ENCODE data around the gene CD2. TPM values are rescaled to one million over a fixed set of nuclear protein-coding genes. Genes with fewer than 3 reads are reported as not detected.

Gene CD2
- total RNA-seq, 1 donor from 2014 or later: not detected

- Mint-ChIP-seq H3K27me3 (ENCODE audit: unreplicated experiment) (no peaks in the 10 kb centered on the region), H3K36me3 (ENCODE audit: unreplicated experiment) (peaks cover 5% of the 10 kb centered on the region), H3K4me1 (ENCODE audit: low read depth, unreplicated experiment) (peaks cover 4% of the 10 kb centered on the region), H3K27ac (ENCODE audit: unreplicated experiment) (no peak overlapping the region), H3K4me3 (ENCODE audit: unreplicated experiment) (no peak overlapping the region), H3K9me3 (ENCODE audit: unreplicated experiment) (peaks cover 3% of the 10 kb centered on the region)
- TF ChIP-seq, protein P1, sequence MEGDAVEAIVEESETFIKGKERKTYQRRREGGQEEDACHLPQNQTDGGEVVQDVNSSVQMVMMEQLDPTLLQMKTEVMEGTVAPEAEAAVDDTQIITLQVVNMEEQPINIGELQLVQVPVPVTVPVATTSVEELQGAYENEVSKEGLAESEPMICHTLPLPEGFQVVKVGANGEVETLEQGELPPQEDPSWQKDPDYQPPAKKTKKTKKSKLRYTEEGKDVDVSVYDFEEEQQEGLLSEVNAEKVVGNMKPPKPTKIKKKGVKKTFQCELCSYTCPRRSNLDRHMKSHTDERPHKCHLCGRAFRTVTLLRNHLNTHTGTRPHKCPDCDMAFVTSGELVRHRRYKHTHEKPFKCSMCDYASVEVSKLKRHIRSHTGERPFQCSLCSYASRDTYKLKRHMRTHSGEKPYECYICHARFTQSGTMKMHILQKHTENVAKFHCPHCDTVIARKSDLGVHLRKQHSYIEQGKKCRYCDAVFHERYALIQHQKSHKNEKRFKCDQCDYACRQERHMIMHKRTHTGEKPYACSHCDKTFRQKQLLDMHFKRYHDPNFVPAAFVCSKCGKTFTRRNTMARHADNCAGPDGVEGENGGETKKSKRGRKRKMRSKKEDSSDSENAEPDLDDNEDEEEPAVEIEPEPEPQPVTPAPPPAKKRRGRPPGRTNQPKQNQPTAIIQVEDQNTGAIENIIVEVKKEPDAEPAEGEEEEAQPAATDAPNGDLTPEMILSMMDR (IDR thresholded peaks at IDR 0.05; ENCODE audit: partially characterized antibody, unreplicated experiment): no peak
- DNase-seq: no peak
Measured at GRCh38 chr1:116759636-116760035, 5.4 kb downstream of the CD2 start.

GRCh38 chr1:116760487-116760886 is 6.3 kb downstream of the CD2 start:
- Mint-ChIP-seq H3K36me3 (ENCODE audit: unreplicated experiment) (peaks cover 2% of the 10 kb centered on the region), H3K9me3 (ENCODE audit: unreplicated experiment) (peaks cover 3% of the 10 kb centered on the region), H3K4me1 (ENCODE audit: low read depth, unreplicated experiment) (no peaks in the 10 kb centered on the region), H3K4me3 (ENCODE audit: unreplicated experiment) (no peak overlapping the region), H3K27ac (ENCODE audit: unreplicated experiment) (no peak overlapping the region), H3K27me3 (ENCODE audit: unreplicated experiment) (no peaks in the 10 kb centered on the region)
- DNase-seq: no peak
- TF ChIP-seq, protein P1 (IDR thresholded peaks at IDR 0.05; ENCODE audit: partially characterized antibody, unreplicated experiment): no peak

DNA sequence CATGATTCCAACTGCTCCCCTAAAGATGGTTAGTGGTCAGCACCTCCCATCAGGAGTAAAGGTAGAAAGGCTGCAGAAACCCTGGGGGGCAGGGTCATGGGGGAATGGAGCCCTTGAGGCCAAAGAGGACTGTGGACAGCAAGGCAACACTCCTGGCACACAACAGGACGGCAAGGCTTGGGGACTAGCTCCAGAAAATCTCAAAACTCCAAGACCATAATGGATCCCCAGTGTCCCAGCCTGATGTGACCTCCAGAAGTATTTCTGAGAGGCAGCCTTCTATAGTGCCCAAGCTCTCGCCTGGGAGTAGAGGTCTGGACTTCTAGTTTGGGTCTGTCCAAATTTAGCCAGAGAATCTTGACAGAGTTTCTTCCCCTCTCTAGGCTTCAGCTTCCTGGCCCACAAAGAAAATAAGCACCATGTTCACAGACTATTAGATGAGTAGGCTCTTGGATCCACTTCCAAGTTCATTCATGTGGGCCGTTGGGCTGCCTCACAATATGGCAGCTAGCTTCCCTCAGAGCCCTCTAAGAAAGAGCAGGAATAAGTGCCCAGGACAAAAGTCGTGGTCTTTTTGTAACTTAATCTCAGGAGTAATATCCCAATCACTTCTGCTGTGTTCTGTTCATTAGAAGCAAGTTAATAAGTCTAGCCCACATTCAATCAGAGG is 6.9 kb downstream of the CD2 start:
- DNase-seq: no peak
- no peaks in the 10 kb centered on the region for H3K4me1 Mint-ChIP-seq (ENCODE audit: low read depth, unreplicated experiment)
- peaks cover 4% of the 10 kb centered on the region for H3K36me3 Mint-ChIP-seq (ENCODE audit: unreplicated experiment)
- no peak overlapping the region for H3K27ac Mint-ChIP-seq (ENCODE audit: unreplicated experiment)
- TF ChIP-seq, protein P1 (IDR thresholded peaks at IDR 0.05; ENCODE audit: partially characterized antibody, unreplicated experiment): no peak
- no peak overlapping the region for H3K4me3 Mint-ChIP-seq (ENCODE audit: unreplicated experiment)
- peaks cover 3% of the 10 kb centered on the region for H3K9me3 Mint-ChIP-seq (ENCODE audit: unreplicated experiment)
- H3K27me3 Mint-ChIP-seq (ENCODE audit: unreplicated experiment): no peaks in the 10 kb centered on the region

GRCh38 chr1:116762281-116762680 is 8.1 kb downstream of the CD2 start:
- no peaks in the 10 kb centered on the region for H3K4me1 Mint-ChIP-seq (ENCODE audit: low read depth, unreplicated experiment)
- peaks cover 4% of the 10 kb centered on the region for H3K36me3 Mint-ChIP-seq (ENCODE audit: unreplicated experiment)
- peaks cover 3% of the 10 kb centered on the region for H3K9me3 Mint-ChIP-seq (ENCODE audit: unreplicated experiment)
- H3K27ac Mint-ChIP-seq (ENCODE audit: unreplicated experiment): no peak overlapping the region
- peak overlapping the region; percentile 12 for H3K4me3 Mint-ChIP-seq (ENCODE audit: unreplicated experiment)
- DNase-seq: no peak
- no peaks in the 10 kb centered on the region for H3K27me3 Mint-ChIP-seq (ENCODE audit: unreplicated experiment)
- TF ChIP-seq, protein P1 (IDR thresholded peaks at IDR 0.05; ENCODE audit: partially characterized antibody, unreplicated experiment): no peak

- Mint-ChIP-seq H3K36me3 (ENCODE audit: unreplicated experiment) (peaks cover 4% of the 10 kb centered on the region), H3K9me3 (ENCODE audit: unreplicated experiment) (peaks cover 3% of the 10 kb centered on the region), H3K4me1 (ENCODE audit: low read depth, unreplicated experiment) (no peaks in the 10 kb centered on the region), H3K4me3 (ENCODE audit: unreplicated experiment) (no peak overlapping the region), H3K27me3 (ENCODE audit: unreplicated experiment) (no peaks in the 10 kb centered on the region), H3K27ac (ENCODE audit: unreplicated experiment) (no peak overlapping the region)
- TF ChIP-seq, protein P1 (IDR thresholded peaks at IDR 0.05; ENCODE audit: partially characterized antibody, unreplicated experiment): no peak
- DNase-seq: no peak
Measured at GRCh38 chr1:116762781-116763115, 8.5 kb downstream of the CD2 start.
